GM21367 (cell line): ENCODE measurements around the gene RABGGTA.
"Not testable (repeated sequence)": the region's sequence is repeated elsewhere in the genome, so short reads cannot be mapped to it uniquely, and the experiment has no call there.

ENCODE experiments used
- ATAC-seq: cut with Tn5 transposase; IDR thresholded peaks from one replicate; pipeline ENCODE4 v1.9.1; 2021; ENCODE audit not compliant: unreplicated experiment

The RABGGTA gene

GRCh38 chr14:24219521-24219920, 51.9 kb downstream of the RABGGTA start:
- no peak for ATAC-seq

- no peak for ATAC-seq
Measured at GRCh38 chr14:24219080-24219479, 52.3 kb downstream of the RABGGTA start.

GRCh38 chr14:24216876-24217275, 54.5 kb downstream of the RABGGTA start:
- ATAC-seq = not testable (repeated sequence)

- no peak for ATAC-seq
Measured at GRCh38 chr14:24216345-24216699, 55.1 kb downstream of the RABGGTA start.
